Smooth muscle cell (in vitro differentiated cells): ENCODE results near the gene MED27. TPM values are rescaled to one million over a fixed set of nuclear protein-coding genes. Genes with fewer than 3 reads are reported as not detected.
A peak's percentile ranks its signal among the peaks of the same experiment; 100 is the strongest.

Source experiments
- DNase-seq: peaks from one replicate; lab custom pipeline; 2025; ENCODE audit not compliant: unreplicated experiment; lab: John Stamatoyannopoulos, UW
- H2AFZ ChIP-seq: fragments of 200-600 bp; sonication (generic); 2 replicates; pipeline ENCODE4 v1.6.0; 2016; ENCODE audit warnings: antibody characterized with exemption, low read depth, mild to moderate bottlenecking
- H3F3A ChIP-seq: fragments of 200-600 bp; sonication (generic); 2 replicates; pipeline ENCODE4 v1.6.0; 2017; ENCODE audit warnings: antibody characterized with exemption, low read depth
- H3K27ac ChIP-seq: fragments of 200-600 bp; sonication (generic); 2 replicates; pipeline ENCODE4 v1.5.1; 2016; ENCODE audit warnings: low read depth, mild to moderate bottlenecking
- H3K27me3 ChIP-seq: fragments of 200-600 bp; sonication (generic); 2 replicates; pipeline ENCODE4 v1.6.1; 2016; ENCODE audit warnings: low read depth, mild to moderate bottlenecking
- H3K36me3 ChIP-seq: fragments of 200-600 bp; sonication (generic); 2 replicates; pipeline ENCODE4 v1.5.1; 2016; ENCODE audit warnings: low read depth
- H3K4me1 ChIP-seq: fragments of 200-600 bp; sonication (generic); 2 replicates; pipeline ENCODE4 v1.5.1; 2016; ENCODE audit warnings: low read depth
- H3K4me2 ChIP-seq: fragments of 200-600 bp; sonication (generic); 2 replicates; pipeline ENCODE4 v1.6.0; 2016; ENCODE audit warnings: mild to moderate bottlenecking
- H3K4me3 ChIP-seq: fragments of 200-600 bp; sonication (generic); 2 replicates; pipeline ENCODE4 v1.5.1; 2016; ENCODE audit warnings: mild to moderate bottlenecking
- H3K79me2 ChIP-seq: fragments of 200-600 bp; sonication (generic); 2 replicates; pipeline ENCODE4 v1.6.0; 2016; ENCODE audit warnings: low read depth, mild to moderate bottlenecking
- H3K9ac ChIP-seq: fragments of 200-600 bp; sonication (generic); 2 replicates; pipeline ENCODE4 v1.6.0; 2016; ENCODE audit warnings: low read depth
- H3K9me3 ChIP-seq: fragments of 200-600 bp; sonication (generic); replicated peaks from 2 replicates; pipeline ENCODE4 v1.5.1; 2016; ENCODE audit warnings: low read depth
- H4K20me1 ChIP-seq: fragments of 200-600 bp; sonication (generic); 2 replicates; pipeline ENCODE4 v1.6.0; 2016; ENCODE audit warnings: low read depth
- CTCF ChIP-seq: fragments of 200-600 bp; sonication (generic); IDR thresholded peaks from 2 replicates; pipeline ENCODE4 v1.5.1; 2017; ENCODE audit warnings: borderline replicate concordance, mild to moderate bottlenecking, antibody characterized with exemption; ENCODE audit not compliant: insufficient read depth, poor library complexity, severe bottlenecking
- WGBS: methylation state at CpG from one replicate; pipeline ENCODE4 v1.1.7; 2016; ENCODE audit warnings: low lambda C conversion rate; 5-methylcytosine and 5-hydroxymethylcytosine counted together
- polyA plus RNA-seq: library from polyadenylated mRNA; unstranded; fragments of >200 nt; fragmentation: Nextera tagmentation; extraction: Ambion mirVana; gene quantifications from 2 replicates; pipeline ENCODE4 v1.2.1, GENCODE V29; 2016
- total RNA-seq: library from RNA; depleted of rRNA; stranded (reverse); fragments of >200 nt; gene quantifications from 2 replicates; pipeline ENCODE4 v1.2.3, GENCODE V29; 2014

MED27 gene
- total and polyA plus RNA-seq, 2 experiments from 2014 or later, result 24.0 to 50.0 TPM

- no peaks in the 10 kb centered on the region for H3K27me3 ChIP-seq
- H3K4me2 ChIP-seq, result no peak overlapping the region
- no peak for DNase-seq
- 60% methylated on average over 7 of the region's 7 CpGs for WGBS
- no peak for TF ChIP-seq CTCF
- peaks cover 5% of the 10 kb centered on the region for H3K4me1 ChIP-seq
- no peaks in the 10 kb centered on the region for H3K9me3 ChIP-seq
- H3K79me2 ChIP-seq, result peaks cover 41% of the 10 kb centered on the region
- H2AFZ ChIP-seq, result no peak overlapping the region
- H4K20me1 ChIP-seq, result peaks cover 83% of the 10 kb centered on the region
- no peaks in the 10 kb centered on the region for H3K36me3 ChIP-seq
- H3F3A ChIP-seq, result no peaks in the 10 kb centered on the region
- no peak overlapping the region for H3K4me3 ChIP-seq
- no peak overlapping the region for H3K9ac ChIP-seq
- H3K27ac ChIP-seq, result no peak overlapping the region
Measured at GRCh38 chr9:132049323-132049882, 30.3 kb downstream of the MED27 start.

GRCh38 chr9:132048201-132048600 lies 31.5 kb downstream of the MED27 start:
- H3K27me3 ChIP-seq, result no peaks in the 10 kb centered on the region
- H3F3A ChIP-seq, result no peaks in the 10 kb centered on the region
- no peaks in the 10 kb centered on the region for H3K9me3 ChIP-seq
- peaks cover 5% of the 10 kb centered on the region for H3K4me1 ChIP-seq
- WGBS, result 74% methylated on average over 3 of the region's 3 CpGs
- no peaks in the 10 kb centered on the region for H3K36me3 ChIP-seq
- no peak overlapping the region for H3K9ac ChIP-seq
- H2AFZ ChIP-seq, result no peak overlapping the region
- H3K4me3 ChIP-seq, result no peak overlapping the region
- peaks cover 80% of the 10 kb centered on the region for H4K20me1 ChIP-seq
- TF ChIP-seq CTCF, result no peak
- H3K79me2 ChIP-seq, result peaks cover 52% of the 10 kb centered on the region
- no peak overlapping the region for H3K4me2 ChIP-seq
- no peak for DNase-seq
- no peak overlapping the region for H3K27ac ChIP-seq

- no peaks in the 10 kb centered on the region for H3K36me3 ChIP-seq
- 43% methylated on average over 6 of the region's 6 CpGs for WGBS
- no peak for DNase-seq
- H3K27ac ChIP-seq, result peak overlapping the region; percentile 47
- no peaks in the 10 kb centered on the region for H3K27me3 ChIP-seq
- no peak overlapping the region for H3K9ac ChIP-seq
- no peak overlapping the region for H3K4me3 ChIP-seq
- H3K4me2 ChIP-seq, result peak overlapping the region; percentile 74
- H2AFZ ChIP-seq, result no peak overlapping the region
- peaks cover 82% of the 10 kb centered on the region for H4K20me1 ChIP-seq
- TF ChIP-seq CTCF, result no peak
- peaks cover 5% of the 10 kb centered on the region for H3K4me1 ChIP-seq
- H3F3A ChIP-seq, result peaks cover 6% of the 10 kb centered on the region
- peaks cover 48% of the 10 kb centered on the region for H3K79me2 ChIP-seq
- no peaks in the 10 kb centered on the region for H3K9me3 ChIP-seq
Measured at GRCh38 chr9:132046456-132046855, 33.2 kb downstream of the MED27 start.
